ENCODE results near the gene PER2. TPM values are rescaled to one million over a fixed set of nuclear protein-coding genes. Genes with fewer than 3 reads are reported as not detected.
A peak's percentile ranks its signal among the peaks of the same experiment; 100 is the strongest.

PER2 gene
- total and polyA plus RNA-seq, 2 of the 13 experiments (the other 11 are each of a cell fraction or from before 2014, with no cell fraction given): 5.1 to 9.4 TPM

- TF ChIP-seq SETDB1 (CRISPR knock-in tag; IDR thresholded peaks at IDR 0.05; ENCODE audit: borderline replicate concordance) (no peak), TBP (CRISPR knock-in tag; IDR thresholded peaks at IDR 0.05) (0 out of 2 replicates have a peak, but pooled peaks have one; percentile 11), ZNF567 (CRISPR knock-in tag; IDR thresholded peaks at IDR 0.05; ENCODE audit: borderline replicate concordance) (peak; percentile 82; the same call in 1 of the 2 replicates), ZNF317 (CRISPR knock-in tag; IDR thresholded peaks at IDR 0.05) (peak; percentile 61; the same call in 1 of the 2 replicates), ZMAT3 (CRISPR knock-in tag; conservative IDR thresholded peaks at IDR 0.05) (no peak), ZNF883 (CRISPR knock-in tag; IDR thresholded peaks at IDR 0.05; ENCODE audit: not compliant biosample characterization) (no peak), ARID5B (CRISPR knock-in tag; IDR thresholded peaks at IDR 0.05) (peak; percentile 44), SNAPC2 (CRISPR knock-in tag; IDR thresholded peaks at IDR 0.05) (no peak), EEA1 (CRISPR knock-in tag; IDR thresholded peaks at IDR 0.05; ENCODE audit: borderline replicate concordance) (no peak), ZMYM2 (CRISPR knock-in tag; IDR thresholded peaks at IDR 0.05) (no peak), ARID3A (IDR thresholded peaks at IDR 0.05; ENCODE audit: low read depth, low read length) (no peak), ZNF607 (CRISPR knock-in tag; IDR thresholded peaks at IDR 0.05; ENCODE audit: borderline replicate concordance) (no peak), CAMTA2 (CRISPR knock-in tag; IDR thresholded peaks at IDR 0.05; ENCODE audit: borderline replicate concordance) (0 out of 2 replicates have a peak, but pooled peaks have one; percentile 48), ZNF468 (CRISPR knock-in tag; IDR thresholded peaks at IDR 0.05) (no peak), PRDM15 (CRISPR knock-in tag; IDR thresholded peaks at IDR 0.05) (0 out of 2 replicates have a peak, but pooled peaks have one; percentile 55), SMARCE1 (IDR thresholded peaks at IDR 0.05; ENCODE audit: borderline replicate concordance) (no peak), ZNF296 (CRISPR knock-in tag; conservative IDR thresholded peaks at IDR 0.05) (no peak), ISL2 (CRISPR knock-in tag; IDR thresholded peaks at IDR 0.05) (peak; percentile 62), ZSCAN20 (CRISPR knock-in tag; IDR thresholded peaks at IDR 0.05; ENCODE audit: borderline replicate concordance) (peak; percentile 15; the same call in 1 of the 2 replicates), HOXD1 (CRISPR knock-in tag; IDR thresholded peaks at IDR 0.05) (no peak; the same call in 1 of the 2 replicates), ESRRA (CRISPR knock-in tag; IDR thresholded peaks at IDR 0.05; ENCODE audit: low read depth) (0 out of 2 replicates have a peak, but pooled peaks have one; percentile 19), NFYC (CRISPR knock-in tag; IDR thresholded peaks at IDR 0.05) (0 out of 2 replicates have a peak, but pooled peaks have one; percentile 14), RFX5 (IDR thresholded peaks at IDR 0.05; ENCODE audit: low read depth, low read length) (peak; percentile 47; the same call in 1 of the 2 replicates)
These were observed 31.8 kb upstream of the PER2 start, which contains the start of gene TRAF3IP1 (continued) for GRCh38 chr2:238320246-238320647.
